Stimulated activated CD4-positive, alpha-beta T cell treated with anti-CD3 and anti-CD28 coated beads, Interleukin-12 subunit alpha, Interleukin-12 subunit beta, amount 100 ng/mL, for 48 hours (primary cell): ENCODE measurements around the gene PMEPA1.

Experiments used
- DNase-seq, 3 donors: peaks; one replicate each; pipeline ENCODE4 v3.0.0-alpha.2; 2020; ENCODE audit warnings: low read depth in 2 of 3, low spot score in 1 of 3

The PMEPA1 gene

DNA sequence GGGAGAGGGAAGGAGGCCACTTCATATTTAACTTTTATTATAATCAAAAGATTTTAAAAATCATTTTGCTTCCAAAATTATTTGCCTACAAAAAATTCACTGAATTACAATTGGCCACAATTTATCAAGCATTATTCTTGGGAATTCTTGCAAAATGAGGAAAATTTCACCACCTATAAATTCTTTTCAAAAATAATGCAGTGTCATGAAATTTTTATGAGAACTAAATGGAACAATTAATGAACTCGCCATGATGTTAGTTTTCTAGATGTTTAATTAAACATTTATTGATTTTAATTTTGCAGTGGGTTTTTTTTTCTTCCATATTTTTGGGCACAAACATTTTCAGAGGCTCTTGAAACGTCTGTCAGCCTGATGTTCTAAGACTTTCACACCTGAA is 83.8 kb downstream of the PMEPA1 start:
- no peak for DNase-seq

DNA sequence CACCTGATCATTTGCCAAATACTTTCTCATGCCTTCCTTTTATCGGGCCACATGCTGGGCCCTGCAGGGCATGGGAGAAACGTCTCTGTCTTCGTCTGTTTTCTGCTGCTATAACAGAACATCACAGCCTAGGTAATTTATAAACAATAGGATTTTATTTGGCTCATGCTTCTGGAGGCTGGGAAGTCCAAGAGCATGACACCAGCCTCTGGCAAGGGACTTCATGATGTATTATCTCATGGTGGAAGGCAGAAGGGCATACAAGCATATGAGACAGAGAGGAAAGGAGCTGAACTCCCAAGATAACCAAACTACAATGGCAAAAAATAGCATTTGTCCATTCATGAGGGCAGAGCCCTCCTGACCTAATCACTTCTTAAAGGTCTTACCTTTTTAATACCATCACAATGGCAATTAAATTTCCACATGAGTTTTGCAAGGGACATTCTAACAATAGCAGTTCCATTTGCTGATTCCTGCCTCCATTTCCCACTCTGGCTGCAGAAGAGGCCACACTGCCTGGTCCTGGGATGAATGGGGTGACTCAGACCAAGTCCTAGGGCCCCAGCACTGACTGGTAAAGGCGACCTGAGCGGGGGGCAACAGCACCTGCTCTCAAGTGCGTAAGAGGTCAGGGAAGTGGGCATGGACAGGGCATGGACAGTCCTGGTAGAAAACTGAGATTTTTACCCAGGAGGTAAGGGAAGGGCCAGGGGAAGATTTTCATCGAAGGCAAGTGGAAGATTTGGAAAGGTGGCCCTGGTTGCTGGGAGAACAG is 84.4 kb downstream of the PMEPA1 start:
- DNase-seq: no peak

DNA sequence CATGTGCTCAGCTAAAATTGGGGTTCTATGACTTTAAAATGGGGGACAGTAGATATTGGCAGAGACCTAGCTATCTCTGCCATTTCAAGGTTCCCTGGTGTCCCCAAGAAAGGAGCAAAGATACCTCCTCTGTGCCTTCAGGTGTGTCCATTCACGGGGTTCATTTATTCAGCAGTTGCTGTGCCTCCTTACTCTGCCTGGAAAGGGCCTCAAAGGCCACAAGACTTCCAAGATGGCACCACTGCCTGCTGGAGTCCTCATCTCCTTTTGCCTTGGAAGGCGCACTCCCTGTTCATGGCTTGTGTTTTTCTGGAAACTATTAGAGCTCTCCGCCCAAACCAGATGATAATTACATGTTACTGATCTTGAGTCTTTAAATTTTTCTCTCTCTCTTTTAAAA is 85.7 kb downstream of the PMEPA1 start:
- no peak for DNase-seq

DNA sequence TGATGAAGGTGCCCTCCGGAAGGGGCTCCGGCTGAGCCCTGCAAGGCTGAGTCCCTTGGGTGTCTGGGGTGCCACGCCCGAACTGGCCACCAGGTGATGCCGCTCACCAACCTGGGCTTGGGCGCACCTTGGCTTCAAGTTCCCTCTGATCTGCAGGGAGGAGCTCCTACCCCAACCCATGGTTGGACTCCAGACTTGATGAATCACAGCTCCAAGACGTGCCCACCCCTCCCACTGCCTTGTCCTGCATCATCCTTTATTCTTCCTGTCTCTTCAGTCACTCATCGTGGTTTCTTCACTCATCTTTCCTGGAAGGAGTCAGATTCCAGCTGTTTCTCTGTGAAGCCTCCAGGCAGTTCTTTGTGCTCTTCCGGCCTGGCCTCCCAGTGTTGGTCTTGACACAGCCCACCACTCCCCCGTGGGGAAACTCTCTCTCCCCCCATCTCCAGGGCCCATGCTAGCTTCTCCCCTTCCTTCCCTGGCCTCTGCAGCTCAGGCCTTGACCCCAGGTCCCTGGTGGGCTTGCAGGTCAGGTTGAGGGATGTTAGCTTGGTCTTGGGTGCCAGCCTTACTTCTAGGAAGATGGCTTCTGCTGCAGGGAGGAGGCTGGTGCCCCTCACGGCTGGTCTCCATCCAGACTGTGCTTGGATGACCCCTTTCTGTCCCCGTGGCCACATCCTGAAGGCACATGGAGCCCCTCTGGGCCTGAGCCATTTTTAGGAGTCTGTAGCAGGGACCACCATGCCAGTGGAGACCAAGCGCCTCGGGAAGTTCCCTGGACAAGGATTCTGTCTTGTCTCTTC is 87.0 kb downstream of the PMEPA1 start:
- peak; percentile 51 to 65 (median 59) for DNase-seq

- no peak for DNase-seq
These were observed 87.6 kb downstream of the PMEPA1 start for GRCh38 chr20:57622201-57622570.

DNA sequence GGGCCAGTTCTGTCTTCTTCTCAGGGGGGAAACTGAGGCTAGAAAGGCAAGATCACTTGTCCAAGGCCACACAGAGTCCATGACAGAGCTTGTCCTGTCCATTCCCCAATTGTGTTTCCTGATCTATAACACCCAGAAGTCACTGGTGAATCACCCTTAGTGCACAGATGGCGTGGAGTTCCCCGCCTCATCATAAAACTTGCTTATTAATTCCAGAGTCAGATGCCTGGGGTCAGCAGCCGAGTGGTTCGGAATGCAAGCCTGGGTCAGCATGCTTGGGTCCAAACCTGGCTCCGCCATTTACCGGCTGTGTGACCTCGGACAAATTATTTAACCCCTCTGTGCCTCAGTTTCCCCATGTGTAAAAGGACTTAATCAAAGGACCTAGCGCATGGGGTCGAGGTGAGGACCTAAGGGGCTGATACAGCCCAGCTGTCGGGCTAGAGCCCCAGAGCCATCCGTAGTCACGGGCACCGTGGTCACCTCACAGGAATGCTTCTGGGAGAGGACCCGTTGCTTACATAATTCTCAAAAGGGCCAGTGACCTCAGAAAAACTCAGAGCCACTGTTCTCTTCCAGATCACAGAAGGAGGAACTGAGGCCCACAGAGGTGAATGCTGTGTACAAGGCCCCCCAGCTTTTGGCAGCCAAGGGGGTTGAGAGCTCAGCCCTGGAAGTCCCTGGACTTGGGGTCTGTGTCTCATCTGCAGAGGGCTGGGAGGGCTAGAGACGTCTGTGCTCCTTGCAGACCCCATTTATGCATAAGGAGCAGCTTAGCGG is 88.2 kb downstream of the PMEPA1 start:
- DNase-seq: no peak

GRCh38 chr20:57620999-57621398 is 88.8 kb downstream of the PMEPA1 start:
- no peak for DNase-seq

GRCh38 chr20:57620274-57620990 is 89.4 kb downstream of the PMEPA1 start, which contains the start of gene ZBP1:
ZBP1 (minus strand) TSS chr20:57620426; CDS start chr20:57620295, 131 bp downstream.
- no peak for DNase-seq

DNA sequence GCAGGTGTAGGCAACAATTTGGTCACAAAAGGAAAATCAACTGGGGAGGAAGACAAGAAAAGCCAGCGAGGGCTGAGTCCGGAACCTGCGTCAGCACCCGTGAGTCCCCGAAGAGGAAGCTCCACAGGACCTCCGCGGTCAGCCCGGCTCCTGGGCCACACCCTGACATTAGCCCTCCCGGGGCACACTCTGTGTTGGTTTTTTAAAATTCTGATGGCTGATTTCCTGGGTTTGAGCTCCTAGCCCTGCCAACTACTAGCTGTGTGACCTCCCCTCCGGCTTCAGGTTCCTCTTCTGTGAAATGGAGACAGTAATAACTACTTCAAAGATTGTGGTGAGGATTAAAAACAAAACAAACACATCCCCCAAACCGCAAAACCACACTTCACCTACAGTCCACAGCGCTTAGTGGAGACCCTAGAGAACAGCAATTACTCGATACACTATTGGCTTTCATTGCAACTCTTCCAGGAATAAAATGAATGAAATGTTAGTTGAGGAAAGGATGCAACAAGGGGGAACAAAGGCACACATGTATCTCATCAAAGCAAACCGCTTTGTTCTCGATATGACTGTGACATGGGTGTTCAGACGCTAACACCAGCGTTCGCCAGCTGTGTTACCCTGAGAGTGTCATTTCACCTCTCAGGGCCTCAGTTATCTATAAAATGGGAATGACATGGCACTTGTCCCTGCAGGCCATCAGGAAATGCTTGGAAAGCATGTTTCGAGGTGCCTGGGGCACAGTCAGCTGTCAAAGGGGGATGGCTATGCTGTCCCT is 90.6 kb downstream of the PMEPA1 start:
- DNase-seq: peak; percentile 44 to 70 (median 60)

DNA sequence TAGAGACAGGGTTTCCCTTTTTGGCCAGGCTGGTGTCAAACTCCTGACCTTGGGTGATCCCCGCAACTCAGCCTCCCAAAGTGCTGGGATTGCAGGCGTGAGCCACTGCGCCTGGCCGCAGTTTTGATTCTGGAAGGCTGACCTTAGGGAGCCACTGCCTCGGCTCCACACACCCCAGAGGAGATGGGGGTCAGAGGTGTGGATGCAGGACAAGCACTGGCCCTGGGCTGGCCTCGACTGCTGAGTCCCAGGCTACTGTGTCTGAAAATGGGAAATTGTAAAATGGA is 91.1 kb downstream of the PMEPA1 start:
- DNase-seq: no peak

GRCh38 chr20:57618091-57618763 is 91.6 kb downstream of the PMEPA1 start:
- no peak for DNase-seq

DNA sequence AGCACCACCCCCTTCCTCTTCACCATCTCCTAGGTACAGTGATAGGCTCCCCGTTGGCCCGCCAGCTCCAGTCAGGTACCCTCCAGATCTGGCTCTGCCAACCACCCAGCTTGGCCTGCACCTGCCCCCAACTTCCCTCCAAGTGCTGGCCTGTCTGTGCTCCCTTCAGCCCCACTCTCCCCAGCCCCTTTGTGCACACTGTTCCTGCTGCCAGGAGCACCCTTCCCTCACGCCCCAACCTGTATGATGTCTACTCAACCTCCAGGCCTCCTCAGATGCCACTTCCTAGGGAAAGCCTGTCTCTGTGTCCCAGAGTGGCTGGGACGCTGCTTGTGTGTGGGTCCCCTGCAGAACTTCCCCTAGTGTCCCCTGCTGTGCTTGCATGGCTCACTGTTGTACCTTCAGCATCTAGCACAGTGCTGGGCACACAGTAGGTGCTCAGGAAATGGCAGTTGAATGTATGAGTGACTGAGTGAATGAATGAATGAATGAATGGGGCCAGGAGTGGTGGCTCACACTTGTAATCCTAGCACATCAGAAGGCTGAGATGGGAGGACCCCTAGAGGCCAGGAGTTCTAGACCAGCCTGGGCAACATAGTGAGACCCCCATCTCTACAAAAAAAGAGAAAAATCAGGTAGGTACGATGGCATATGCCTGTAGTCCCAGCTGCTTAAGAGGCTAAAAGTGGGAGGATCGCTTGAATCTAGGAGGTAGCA is 92.6 kb downstream of the PMEPA1 start:
- DNase-seq: no peak

DNA sequence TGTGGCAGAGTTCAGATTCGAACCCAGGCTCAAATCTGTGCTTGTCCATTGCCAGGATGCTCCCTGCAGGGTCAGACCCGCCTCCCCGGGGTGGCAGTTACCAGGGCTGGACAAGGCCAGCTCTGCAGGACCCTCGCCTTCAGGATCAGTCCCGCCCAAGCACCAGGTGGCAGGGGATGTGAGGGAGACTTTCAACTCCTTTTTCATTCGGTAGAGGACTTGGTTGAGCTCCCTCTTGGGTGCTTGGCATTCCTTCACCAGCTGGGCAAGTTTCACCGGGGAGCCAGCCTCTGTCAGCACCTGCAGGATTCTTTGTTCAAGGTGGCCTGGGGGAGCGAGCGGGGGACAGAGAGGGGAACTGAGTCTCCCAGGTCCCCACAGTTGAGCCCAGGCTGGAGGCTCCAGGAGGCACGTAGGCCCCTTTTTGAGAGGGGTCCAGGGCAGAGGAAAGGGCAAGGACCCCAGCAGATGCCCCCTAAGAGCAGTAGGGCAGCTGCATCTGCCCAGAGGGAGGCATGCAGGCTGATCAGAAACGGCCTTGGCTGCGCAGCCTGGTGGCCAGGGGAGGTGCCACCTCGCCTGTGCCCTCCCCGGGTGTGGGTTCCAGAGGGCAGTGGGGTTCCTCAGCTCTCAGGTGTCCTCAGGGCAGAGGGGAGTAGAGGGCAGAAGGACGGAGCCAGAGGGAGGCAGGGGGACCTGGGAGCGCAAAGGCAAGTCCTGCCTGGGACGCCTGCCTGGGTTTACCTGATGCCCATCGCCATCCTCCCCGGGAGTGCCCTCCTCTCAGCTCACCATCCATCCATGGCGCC is 93.5 kb downstream of the PMEPA1 start:
- no peak for DNase-seq

DNA sequence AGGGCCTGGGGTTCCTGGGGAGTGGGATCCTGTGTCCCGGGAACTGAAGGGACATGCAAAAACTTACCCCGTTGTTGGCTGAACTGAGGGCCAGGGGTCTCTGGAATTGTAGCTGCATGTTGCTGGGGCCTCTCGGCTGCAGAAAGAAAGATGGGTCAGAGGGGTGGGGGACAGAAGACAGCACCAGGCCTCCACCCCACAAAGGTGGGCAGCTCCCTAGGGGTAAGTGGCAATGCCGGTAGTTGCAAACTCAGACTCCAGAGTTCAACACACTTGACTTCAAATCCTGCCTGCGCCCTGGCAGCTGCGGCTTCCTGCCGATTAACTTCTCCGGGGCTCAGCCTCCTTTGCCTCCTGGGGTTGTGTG is 94.4 kb downstream of the PMEPA1 start:
- DNase-seq: no peak

GRCh38 chr20:57614490-57615444 is 95.0 kb downstream of the PMEPA1 start:
- no peak for DNase-seq

DNA sequence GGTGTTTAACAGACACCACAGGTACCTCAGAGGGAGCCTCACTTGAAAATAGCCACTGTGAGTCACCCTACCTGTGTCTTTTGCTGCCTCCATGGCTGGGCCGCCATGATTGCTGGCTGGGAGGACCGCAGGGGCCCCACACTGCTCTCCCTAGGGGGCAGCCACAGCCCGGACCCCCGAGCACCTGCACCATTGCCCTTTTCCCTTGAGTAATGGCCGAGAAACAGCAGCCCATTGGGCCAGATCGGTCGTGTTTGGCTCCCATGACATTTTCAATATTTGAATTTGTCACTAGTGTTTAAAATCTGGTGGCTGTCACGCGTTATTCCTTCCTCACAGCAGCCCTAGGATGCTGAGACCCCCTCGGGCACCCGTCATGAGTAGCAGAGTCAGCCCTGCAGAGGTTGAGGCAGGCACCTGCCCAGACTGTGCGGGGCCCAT is 96.3 kb downstream of the PMEPA1 start:
- no peak for DNase-seq

DNA sequence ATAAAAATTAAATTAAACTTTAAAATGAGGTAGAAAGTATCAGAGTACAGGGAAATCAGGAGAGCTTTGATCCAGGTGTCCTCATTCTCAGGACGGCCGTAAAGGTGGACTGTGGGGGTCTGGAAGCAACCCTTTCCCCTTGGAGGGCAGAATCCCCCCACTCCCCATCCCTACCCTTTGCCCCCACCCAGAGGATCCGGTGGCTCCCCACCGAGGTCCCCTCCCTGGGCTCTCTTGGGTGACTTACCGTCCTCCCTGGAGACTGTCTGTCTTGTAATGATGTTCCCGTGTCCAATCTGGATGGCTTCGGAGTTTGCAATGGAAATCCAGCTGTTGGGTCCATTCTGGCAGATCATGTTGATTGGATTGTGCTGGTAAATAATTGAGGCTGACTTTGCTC is 96.9 kb downstream of the PMEPA1 start:
- no peak for DNase-seq
